Keratinocyte (primary cell): Measurements from ENCODE around the gene NLK. TPM values are rescaled to one million over a fixed set of nuclear protein-coding genes. Genes with fewer than 3 reads are reported as not detected.

ENCODE experiments used
- DNase-seq: peaks from one replicate; pipeline ENCODE4 v3.0.0-alpha.2; 2011; ENCODE audit warnings: low read depth, missing footprints, low spot score
- FAIRE-seq: peaks from 2 replicates; lab custom pipeline; 2011; peaks lifted over from hg19 to GRCh38; lab: Jason Lieb, UNC
- H2AFZ ChIP-seq: 2 replicates; pipeline ENCODE4 v1.6.0; 2012; ENCODE audit warnings: low read length, control low read depth, inconsistent platforms; ENCODE audit not compliant: control insufficient read depth
- H3K27ac ChIP-seq: 2 replicates; pipeline ENCODE4 v1.5.1; 2011; ENCODE audit warnings: low read length; ENCODE audit not compliant: control insufficient read depth, insufficient read depth
- H3K27me3 ChIP-seq: 3 replicates; pipeline ENCODE4 v1.6.0; 2011; ENCODE audit warnings: low read length; ENCODE audit not compliant: control insufficient read depth, insufficient read depth; ENCODE audit errors: extremely low read depth
- H3K36me3 ChIP-seq, 2 experiments: 2 replicates in 1 of 2; 3 replicates in 1 of 2; pipeline ENCODE4 v1.5.1; 2011; ENCODE audit warnings: low read length in 2 of 2, mild to moderate bottlenecking in 1 of 2; ENCODE audit not compliant: control insufficient read depth in 2 of 2, insufficient read depth in 2 of 2; ENCODE audit errors: extremely low read depth in 1 of 2
- H3K4me1 ChIP-seq: 3 replicates; pipeline ENCODE4 v1.5.1; 2011; ENCODE audit warnings: low read length; ENCODE audit not compliant: control insufficient read depth, insufficient read depth; ENCODE audit errors: extremely low read depth
- H3K4me2 ChIP-seq: 3 replicates; pipeline ENCODE4 v1.6.0; 2011; ENCODE audit warnings: low read depth, low read length; ENCODE audit not compliant: control insufficient read depth, insufficient read depth; ENCODE audit errors: extremely low read depth
- H3K4me3 ChIP-seq, 3 experiments: fragments of 200-600 bp in 1 of 3; sonication (generic) in 1 of 3; 2 replicates in 2 of 3; 3 replicates in 1 of 3; pipeline ENCODE4 v1.5.1; 2011 to 2016; ENCODE audit warnings: low read length in 3 of 3, mild to moderate bottlenecking in 3 of 3, control low read depth in 2 of 3, inconsistent platforms in 1 of 3, low read depth in 1 of 3, mixed read lengths in 1 of 3, mixed run types in 1 of 3, moderate library complexity in 1 of 3; ENCODE audit not compliant: control insufficient read depth in 2 of 3, insufficient read depth in 2 of 3; ENCODE audit errors: extremely low read depth in 1 of 3
- H3K79me2 ChIP-seq: 2 replicates; pipeline ENCODE4 v1.6.0; 2012; ENCODE audit warnings: low read length; ENCODE audit not compliant: control insufficient read depth, insufficient read depth
- H3K9ac ChIP-seq: 3 replicates; pipeline ENCODE4 v1.6.0; 2011; ENCODE audit warnings: low read length; ENCODE audit not compliant: control insufficient read depth, insufficient read depth; ENCODE audit errors: extremely low read depth
- H3K9me1 ChIP-seq: 3 replicates; pipeline ENCODE4 v1.6.0; 2011; ENCODE audit warnings: low read length; ENCODE audit not compliant: control insufficient read depth, insufficient read depth; ENCODE audit errors: extremely low read depth
- H3K9me3 ChIP-seq: 2 replicates; pipeline ENCODE4 v1.5.1; 2012; ENCODE audit warnings: low read depth, low read length; ENCODE audit not compliant: control insufficient read depth
- H4K20me1 ChIP-seq: 3 replicates; pipeline ENCODE4 v1.6.0; 2011; ENCODE audit warnings: low read length; ENCODE audit not compliant: control insufficient read depth, insufficient read depth; ENCODE audit errors: extremely low read depth
- CTCF ChIP-seq, 3 experiments: IDR thresholded peaks in 1 of 3; conservative IDR thresholded peaks in 1 of 3; optimal IDR thresholded peaks in 1 of 3; 2 replicates in 2 of 3; 3 replicates in 1 of 3; pipeline versions ENCODE3 to v1.5.1; 2011; ENCODE audit warnings: low read length in 3 of 3, mild to moderate bottlenecking in 3 of 3, moderate library complexity in 2 of 3, control low read depth in 1 of 3, inconsistent platforms in 1 of 3; ENCODE audit not compliant: insufficient read depth in 2 of 3; ENCODE audit errors: extremely low read depth in 1 of 3
- EZH2 ChIP-seq: IDR thresholded peaks from one replicate; pipeline ENCODE4 v1.6.1; 2012; ENCODE audit warnings: inconsistent platforms, mild to moderate bottlenecking, low read length, moderate library complexity
- dilution Hi-C: fragments of 300-500 bp; cut with MboI; formaldehyde crosslinking; loops from one replicate; pipeline ENCODE4 v1.7.0; 2020; ENCODE audit warnings: low sequenced_read_pairs; ENCODE audit not compliant: extremely low pct_ligation_motif_present
- polyA plus RNA-seq, 5 experiments: library from polyadenylated mRNA; depleted of rRNA in 3 of 5; stranded (reverse) in 3 of 5; stranded (forward) in 1 of 5; unstranded in 1 of 5; fragments of >200 nt; gene quantifications; 1 replicate in 1 of 5; 2 replicates in 3 of 5; 3 replicates in 1 of 5; pipeline versions ENCODE4 v1.2.1 to v1.2.3, GENCODE V29; 2011 to 2012; ENCODE audit warnings: missing spikeins in 2 of 5, low read depth in 1 of 5, low replicate concordance in 1 of 5

The NLK gene
- polyA plus RNA-seq, 1 donor (not counting 4 experiments of a cell fraction or from before 2014, with no cell fraction given) = 20.9 TPM

GRCh38 chr17:28043296-28043695, 819 bp downstream of the NLK start:
- DNase-seq = no peak
- Histone ChIP-seq H4K20me1 (peaks cover 2% of the 10 kb centered on the region), H3K4me3 (peak overlapping the region in 2 of 3 experiments; percentile 44 to 58), H3K4me2 (peak overlapping the region; percentile 63), H3K79me2 (peaks cover 61% of the 10 kb centered on the region), H3K9me1 (peaks cover 2% of the 10 kb centered on the region), H3K4me1 (peaks cover 23% of the 10 kb centered on the region), H3K9me3 (no peaks in the 10 kb centered on the region), H3K36me3 (peaks cover 3 to 12% of the 10 kb centered on the region in 2 experiments), H3K27ac (no peak overlapping the region), H2AFZ (no peak overlapping the region), H3K9ac (no peak overlapping the region), H3K27me3 (no peaks in the 10 kb centered on the region)
- no peak for TF ChIP-seq EZH2
- no peak for TF ChIP-seq CTCF (optimal IDR thresholded peaks at IDR 0.05 in 1 of 3, IDR thresholded peaks at IDR 0.05 in 1 of 3, conservative IDR thresholded peaks at IDR 0.05 in 1 of 3; ENCODE audit: extremely low read depth in 1 of 3, insufficient read depth in 2 of 3, low read length in 3 of 3)
- dilution Hi-C loops = no loop called here
- no peak for FAIRE-seq

- H3K4me2 ChIP-seq = peak overlapping the region; percentile 63
- no peak for FAIRE-seq
- H3K4me1 ChIP-seq = peaks cover 23% of the 10 kb centered on the region
- no peak overlapping the region for H3K27ac ChIP-seq
- peak overlapping the region in 2 of 3 experiments; percentile 44 to 58 for H3K4me3 ChIP-seq
- peaks cover 2% of the 10 kb centered on the region for H4K20me1 ChIP-seq
- DNase-seq = no peak
- peaks cover 2% of the 10 kb centered on the region for H3K9me1 ChIP-seq
- no peak overlapping the region for H3K9ac ChIP-seq
- TF ChIP-seq EZH2 (no peak), CTCF (optimal IDR thresholded peaks at IDR 0.05 in 1 of 3, IDR thresholded peaks at IDR 0.05 in 1 of 3, conservative IDR thresholded peaks at IDR 0.05 in 1 of 3; ENCODE audit: extremely low read depth in 1 of 3, insufficient read depth in 2 of 3, low read length in 3 of 3) (no peak)
- peaks cover 3 to 12% of the 10 kb centered on the region in 2 experiments for H3K36me3 ChIP-seq
- H2AFZ ChIP-seq = no peak overlapping the region
- peaks cover 66% of the 10 kb centered on the region for H3K79me2 ChIP-seq
- no peaks in the 10 kb centered on the region for H3K9me3 ChIP-seq
- no peaks in the 10 kb centered on the region for H3K27me3 ChIP-seq
- dilution Hi-C loops = no loop called here
These were observed 1.3 kb downstream of the NLK start for GRCh38 chr17:28043741-28044140.
